Stimulated activated naive CD8-positive, alpha-beta T cell treated with anti-CD3 and anti-CD28 coated beads, Interleukin-15, amount 100 ng/mL, for 72 hours (primary cell): ENCODE results near the gene MRPS14.

Experiments used
- ATAC-seq: fragments of 150-1000 bp; cut with Tn5 transposase; 2 replicates; pipeline ENCODE4 v1.10.0; 2021; ENCODE audit warnings: mild to moderate bottlenecking, moderate library complexity
- DNase-seq, 2 donors: peaks; one replicate each; pipeline ENCODE4 v3.0.0; 2021 to 2022
- H3K27ac Mint-ChIP-seq, 2 donors: one replicate each; pipeline ENCODE4 v1.8.0; 2022; ENCODE audit warnings: mild to moderate bottlenecking in 2 of 2, mixed read lengths in 2 of 2, moderate library complexity in 2 of 2
- H3K27me3 Mint-ChIP-seq: one replicate; pipeline ENCODE4 v1.8.0; 2022; ENCODE audit warnings: mixed read lengths
- H3K4me1 Mint-ChIP-seq: one replicate; pipeline ENCODE4 v1.8.0; 2022; ENCODE audit warnings: mild to moderate bottlenecking, mixed read lengths
- H3K4me3 Mint-ChIP-seq, 2 donors: one replicate each; pipeline ENCODE4 v1.8.0; 2022; ENCODE audit warnings: mild to moderate bottlenecking in 2 of 2, mixed read lengths in 2 of 2, moderate library complexity in 1 of 2
- H3K9me3 Mint-ChIP-seq, 2 donors: one replicate each; pipeline ENCODE4 v1.8.0; 2022; ENCODE audit warnings: mixed read lengths in 2 of 2

The MRPS14 gene

DNA sequence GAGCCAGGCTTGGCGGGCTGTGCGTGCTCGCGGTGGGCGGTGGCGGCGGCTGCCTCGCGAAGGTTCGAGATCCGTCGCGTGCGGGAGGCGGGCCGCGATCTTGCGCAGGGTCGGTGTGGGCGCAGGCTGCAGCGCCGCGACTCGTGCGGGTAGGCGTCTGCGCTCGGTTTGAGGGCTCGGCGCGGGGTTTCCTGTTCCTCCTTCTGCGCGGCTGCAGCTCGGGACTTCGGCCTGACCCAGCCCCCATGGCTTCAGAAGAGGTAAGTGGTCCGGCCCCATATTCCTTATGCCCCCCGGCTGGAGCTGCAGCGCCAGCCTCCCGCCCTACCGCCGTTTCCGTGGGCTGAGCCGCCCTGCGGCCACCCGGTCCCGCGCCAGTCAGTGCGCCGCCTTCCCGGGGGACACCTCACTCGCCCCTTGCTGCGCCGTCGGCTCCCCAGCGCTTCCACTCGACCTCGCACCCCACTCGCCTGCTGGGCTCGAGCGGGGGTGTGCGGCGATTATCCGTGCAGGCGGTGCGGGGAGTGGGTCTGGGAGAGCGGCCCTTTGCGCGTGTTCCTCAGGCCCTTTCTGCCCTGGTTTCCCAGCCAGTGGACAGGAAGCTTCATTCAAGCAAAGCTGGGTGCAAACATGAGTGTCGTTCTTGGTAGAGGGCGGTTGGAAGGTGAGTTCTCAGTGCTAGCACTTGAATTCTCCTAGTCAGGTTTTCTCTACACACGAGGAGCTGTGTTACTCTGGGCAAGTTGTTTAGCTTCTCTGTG lies 23.1 kb downstream of the MRPS14 start, which contains the start of gene CACYBP:
CACYBP (plus strand) TSS at position 12 of the 761 bp plus-strand sequence; CDS start at position 246, 234 bp downstream.
- DNase-seq (peak; percentile 60 to 94), ATAC-seq (peak; percentile 6)
- H3K27ac Mint-ChIP-seq, result peak within 1 kb of the TSS; percentile 96 to 98
- H3K27me3 Mint-ChIP-seq, result no peaks in the 10 kb centered on the region
- peaks cover 49% of the 10 kb centered on the region for H3K4me1 Mint-ChIP-seq
- H3K4me3 Mint-ChIP-seq, result no peak within 1 kb of the TSS
- no peaks in the 10 kb centered on the region for H3K9me3 Mint-ChIP-seq

DNA sequence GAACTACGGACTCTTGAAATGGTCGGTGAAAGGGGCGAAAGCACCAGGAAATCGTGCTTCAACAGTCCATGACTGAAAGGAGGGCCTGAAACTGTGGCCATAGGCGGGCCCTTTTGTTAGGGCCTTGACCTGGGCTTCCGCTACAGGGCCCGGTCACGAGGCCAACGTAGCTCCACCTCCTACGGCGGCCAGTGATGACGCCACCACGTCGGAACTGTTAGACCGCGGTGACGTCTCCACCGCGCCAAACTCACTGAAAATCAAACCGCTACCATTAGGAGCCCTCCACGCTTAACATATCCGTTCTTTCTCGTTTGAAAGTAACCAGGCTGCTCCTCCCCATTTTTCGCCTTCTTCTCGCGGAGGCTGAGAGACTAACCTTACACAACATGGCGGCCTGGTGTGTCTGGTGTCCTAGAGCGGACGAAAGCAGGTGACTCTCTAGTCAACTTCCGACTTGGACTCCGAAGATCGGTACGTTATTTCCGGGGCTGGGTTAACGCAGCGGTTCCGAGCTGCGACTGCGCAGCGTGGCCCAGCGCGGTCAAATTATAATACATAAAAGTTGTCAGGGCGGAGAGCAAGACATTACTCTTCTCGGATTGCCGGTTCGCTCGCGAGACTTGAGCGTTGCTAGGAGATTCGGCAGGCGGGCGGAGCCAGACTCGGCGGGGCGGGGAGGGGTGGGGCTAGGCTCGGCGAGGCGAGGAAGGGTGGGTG lies 23.8 kb downstream of the MRPS14 start:
- ATAC-seq (peak; percentile 90), DNase-seq (peak in 1 of 2 donors; percentile 98)
- Mint-ChIP-seq H3K9me3 (no peaks in the 10 kb centered on the region), H3K4me1 (peaks cover 45% of the 10 kb centered on the region), H3K4me3 (no peak overlapping the region), H3K27ac (no peak overlapping the region), H3K27me3 (no peaks in the 10 kb centered on the region)

DNA sequence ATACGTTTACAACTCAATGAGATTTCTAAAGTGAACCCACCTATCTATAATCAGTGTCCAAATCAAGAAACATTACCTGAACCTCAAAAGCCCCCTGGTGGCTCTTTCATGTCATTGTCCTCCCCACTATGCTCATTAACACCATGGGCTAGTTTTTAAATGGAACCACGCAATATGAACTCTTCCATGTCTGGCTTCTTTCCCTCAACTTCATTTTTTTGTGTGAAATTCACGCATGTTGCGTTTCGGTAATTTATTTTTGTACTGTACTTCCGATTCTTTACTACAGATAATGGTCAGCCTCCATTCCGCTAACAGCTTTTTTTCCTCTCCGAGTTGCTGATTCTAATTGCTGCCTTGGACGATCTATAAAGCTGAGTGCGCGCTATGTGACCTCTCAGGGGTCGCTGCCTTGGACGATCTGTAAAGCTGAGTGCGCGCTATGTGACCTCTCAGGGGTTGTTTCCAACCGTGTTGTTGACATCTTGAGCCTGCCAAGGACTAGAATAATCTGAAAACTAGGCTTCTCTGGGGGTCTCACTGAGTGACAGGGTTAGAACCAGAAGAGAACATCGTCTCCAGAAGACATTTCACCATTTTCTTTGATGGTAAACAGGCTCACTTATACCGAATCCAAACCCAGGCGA lies 24.5 kb downstream of the MRPS14 start:
- peak; percentile 1 for ATAC-seq

DNA sequence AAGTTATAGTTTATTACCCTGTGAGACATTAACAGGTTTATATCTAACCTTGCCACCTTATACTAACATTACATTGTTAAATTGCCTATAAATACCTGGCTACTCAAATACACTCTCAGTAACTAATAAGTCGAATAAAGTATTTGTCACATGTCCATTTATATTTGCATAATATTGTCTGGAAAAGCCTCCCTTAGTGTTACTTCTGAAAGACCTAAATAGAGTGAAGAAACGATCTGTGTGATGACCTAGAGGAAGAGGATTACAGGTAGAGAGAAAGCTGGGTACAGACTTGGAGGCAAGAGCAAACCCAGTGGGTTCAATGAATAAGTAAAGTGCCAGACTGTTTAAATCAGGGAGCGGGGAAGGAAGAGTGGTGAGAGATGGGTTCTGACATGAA lies 26.2 kb downstream of the MRPS14 start:
- Mint-ChIP-seq H3K4me3 (no peak overlapping the region), H3K4me1 (peaks cover 21% of the 10 kb centered on the region), H3K27ac (peak overlapping the region; percentile 3 to 13), H3K27me3 (no peaks in the 10 kb centered on the region), H3K9me3 (no peaks in the 10 kb centered on the region)
- no peak for ATAC-seq
- no peak for DNase-seq

More for the DNA sequence above, 24.5 kb downstream of the MRPS14 start:
- peak in 1 of 2 donors; percentile 61 for DNase-seq
- H3K9me3 Mint-ChIP-seq, result no peaks in the 10 kb centered on the region
- H3K27me3 Mint-ChIP-seq, result no peaks in the 10 kb centered on the region
- H3K27ac Mint-ChIP-seq, result no peak overlapping the region
- H3K4me1 Mint-ChIP-seq, result peaks cover 38% of the 10 kb centered on the region
- no peak overlapping the region for H3K4me3 Mint-ChIP-seq

DNA sequence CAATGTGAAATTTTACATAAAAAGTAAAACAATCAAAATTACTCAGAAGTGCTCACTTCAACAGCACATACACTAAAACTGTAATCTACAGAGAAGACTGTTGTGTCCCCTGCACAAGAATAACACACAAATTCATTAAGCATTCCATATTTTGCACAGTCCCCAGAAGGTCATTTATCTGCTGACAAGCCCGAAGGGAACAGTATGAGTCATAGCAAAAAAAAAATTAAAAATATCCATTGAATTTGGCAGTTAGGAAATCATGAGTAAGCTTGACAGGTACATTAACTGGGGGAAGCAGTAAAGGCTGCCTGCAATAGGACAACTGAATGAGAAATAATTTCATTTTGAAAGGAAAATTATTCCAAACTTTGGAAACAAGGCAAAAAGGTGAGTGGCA lies 26.7 kb downstream of the MRPS14 start:
- peak overlapping the region in 1 of 2 donors; percentile 78 for H3K27ac Mint-ChIP-seq
- H3K9me3 Mint-ChIP-seq, result no peaks in the 10 kb centered on the region
- H3K27me3 Mint-ChIP-seq, result no peaks in the 10 kb centered on the region
- no peak for DNase-seq
- H3K4me1 Mint-ChIP-seq, result peaks cover 16% of the 10 kb centered on the region
- ATAC-seq, result no peak
- no peak overlapping the region for H3K4me3 Mint-ChIP-seq

DNA sequence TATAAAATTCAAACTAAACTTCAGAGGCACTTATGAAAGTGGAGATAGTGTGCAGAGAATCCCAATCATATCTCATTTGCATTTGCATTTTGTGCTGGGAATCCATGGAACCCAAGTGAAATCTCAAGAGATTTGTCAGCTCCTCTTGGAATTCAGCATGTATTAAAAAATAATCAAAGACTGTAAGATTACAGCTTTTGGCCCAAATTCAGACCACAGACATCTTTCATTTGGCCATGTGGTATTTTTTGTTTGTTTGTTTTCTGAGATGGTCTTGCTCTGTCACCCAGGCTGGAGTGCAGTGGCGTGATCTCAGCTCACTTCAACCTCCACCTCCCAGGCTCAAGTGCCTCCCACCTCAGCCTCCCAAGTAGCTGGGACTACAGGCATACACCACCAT lies 27.3 kb downstream of the MRPS14 start:
- DNase-seq (no peak), ATAC-seq (no peak)
- Mint-ChIP-seq H3K27me3 (no peaks in the 10 kb centered on the region), H3K27ac (no peak overlapping the region), H3K9me3 (no peaks in the 10 kb centered on the region), H3K4me3 (no peak overlapping the region), H3K4me1 (peaks cover 14% of the 10 kb centered on the region)

DNA sequence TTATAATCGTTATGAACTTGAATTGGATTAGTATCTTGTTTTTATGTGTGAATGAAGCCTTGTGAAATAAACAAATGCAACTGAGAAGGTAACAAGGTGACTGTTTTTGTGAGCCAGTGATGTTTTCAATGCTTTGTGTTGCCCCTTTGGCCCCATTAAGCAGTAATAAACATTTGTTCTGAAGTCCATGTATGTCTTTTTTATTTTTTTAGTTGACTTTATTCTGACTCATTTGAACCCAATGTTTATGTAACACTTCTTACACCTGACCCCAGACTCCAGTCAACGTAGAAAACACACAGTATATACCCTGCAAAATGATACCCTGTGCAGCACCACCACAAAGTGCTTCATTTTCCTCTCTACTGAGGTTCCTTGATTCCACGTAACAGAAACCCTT lies 28.1 kb downstream of the MRPS14 start:
- H3K9me3 Mint-ChIP-seq, result no peaks in the 10 kb centered on the region
- no peak for ATAC-seq
- H3K4me3 Mint-ChIP-seq, result no peak overlapping the region
- H3K27me3 Mint-ChIP-seq, result no peaks in the 10 kb centered on the region
- H3K27ac Mint-ChIP-seq, result no peak overlapping the region
- peaks cover 14% of the 10 kb centered on the region for H3K4me1 Mint-ChIP-seq
- DNase-seq, result no peak

DNA sequence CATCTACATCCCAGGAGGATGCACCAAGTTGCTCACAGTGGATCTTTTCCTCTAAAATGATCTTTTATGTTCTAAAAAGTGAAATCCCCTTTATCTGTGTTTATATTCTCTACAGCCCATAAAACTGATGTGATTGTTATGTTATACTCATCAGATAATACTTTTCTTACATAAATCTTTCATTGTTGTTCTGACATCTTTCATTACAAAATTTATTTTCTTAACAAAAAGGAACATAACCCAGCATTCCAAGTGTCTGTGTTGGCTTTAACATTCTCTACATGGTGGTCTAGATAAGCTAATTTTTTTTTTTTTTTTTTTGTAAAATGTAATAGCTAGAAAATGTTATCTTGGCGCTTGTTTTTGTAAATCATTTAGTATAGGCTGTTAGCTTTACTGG lies 31.8 kb downstream of the MRPS14 start:
- Mint-ChIP-seq H3K9me3 (no peaks in the 10 kb centered on the region), H3K4me1 (peaks cover 18% of the 10 kb centered on the region), H3K27me3 (no peaks in the 10 kb centered on the region), H3K27ac (no peak overlapping the region), H3K4me3 (no peak overlapping the region)
- DNase-seq (no peak), ATAC-seq (no peak)

DNA sequence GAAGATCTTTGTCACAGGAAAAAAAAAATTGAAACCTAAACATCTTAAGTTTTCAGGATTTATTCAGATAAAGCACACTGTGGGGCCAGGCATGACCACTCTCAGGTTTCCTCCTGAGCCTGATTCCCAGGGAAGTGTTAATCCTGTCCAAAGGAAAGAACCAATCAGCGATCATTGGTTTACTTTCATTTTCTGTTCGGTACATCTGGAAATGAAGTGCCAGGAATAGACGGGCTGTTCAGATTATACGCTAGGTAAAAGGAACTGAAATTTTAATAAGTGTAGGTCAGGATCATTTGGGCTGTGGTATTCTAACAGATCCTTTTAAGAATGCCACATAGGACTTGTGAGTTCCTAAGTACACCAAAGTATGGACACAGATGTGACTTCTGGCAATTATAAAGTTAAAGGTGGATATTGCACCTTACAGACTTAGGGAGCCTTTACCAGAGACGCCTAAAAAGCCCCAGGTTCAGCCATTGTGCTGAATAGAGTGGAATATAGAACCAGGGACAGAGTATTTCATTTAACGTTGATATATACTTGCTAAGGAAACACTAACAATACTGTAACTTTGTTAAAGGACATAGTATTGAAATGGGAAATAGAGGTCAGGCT lies 32.7 kb downstream of the MRPS14 start:
- Mint-ChIP-seq H3K27me3 (no peaks in the 10 kb centered on the region), H3K4me1 (peaks cover 18% of the 10 kb centered on the region), H3K4me3 (peak overlapping the region; percentile 62 to 74), H3K9me3 (no peaks in the 10 kb centered on the region), H3K27ac (peak overlapping the region; percentile 86 to 87)
- ATAC-seq, result no peak
- no peak for DNase-seq

DNA sequence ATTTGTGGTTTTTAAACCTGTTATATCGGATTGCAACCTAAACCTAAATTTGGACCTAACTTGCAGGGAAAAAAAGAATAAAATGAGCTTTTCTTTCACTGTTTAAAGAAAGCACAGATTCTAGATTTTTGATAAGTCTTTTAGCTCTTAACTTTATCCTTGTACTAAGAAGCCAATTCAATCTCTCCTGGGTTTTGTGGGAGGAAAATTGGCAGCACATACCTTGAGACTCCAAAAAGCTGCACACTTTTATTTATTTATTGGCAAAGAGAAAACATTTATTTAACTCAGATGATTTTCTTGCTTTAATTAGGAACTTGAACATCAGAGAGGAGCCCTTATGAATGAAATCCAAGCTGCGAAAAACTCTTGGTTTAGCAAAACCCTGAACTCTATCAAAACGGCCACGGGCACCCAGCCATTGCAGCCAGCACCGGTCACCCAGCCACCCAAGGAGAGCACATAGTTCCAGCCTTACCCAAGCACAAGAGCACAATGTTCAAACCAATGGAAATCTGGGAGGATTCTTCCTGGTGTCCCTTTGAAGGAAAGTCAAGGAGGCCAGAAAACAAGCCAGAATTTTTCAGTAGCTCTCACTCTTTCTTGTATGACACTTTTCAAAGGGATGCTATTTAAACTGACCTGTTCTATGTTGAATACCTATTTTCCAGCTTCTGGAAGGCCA lies 33.5 kb downstream of the MRPS14 start:
- peak overlapping the region; percentile 54 to 74 for H3K4me3 Mint-ChIP-seq
- peaks cover 18% of the 10 kb centered on the region for H3K4me1 Mint-ChIP-seq
- no peaks in the 10 kb centered on the region for H3K27me3 Mint-ChIP-seq
- ATAC-seq, result no peak
- no peaks in the 10 kb centered on the region for H3K9me3 Mint-ChIP-seq
- peak overlapping the region in 1 of 2 donors; percentile 61 for H3K27ac Mint-ChIP-seq
- DNase-seq, result no peak

DNA sequence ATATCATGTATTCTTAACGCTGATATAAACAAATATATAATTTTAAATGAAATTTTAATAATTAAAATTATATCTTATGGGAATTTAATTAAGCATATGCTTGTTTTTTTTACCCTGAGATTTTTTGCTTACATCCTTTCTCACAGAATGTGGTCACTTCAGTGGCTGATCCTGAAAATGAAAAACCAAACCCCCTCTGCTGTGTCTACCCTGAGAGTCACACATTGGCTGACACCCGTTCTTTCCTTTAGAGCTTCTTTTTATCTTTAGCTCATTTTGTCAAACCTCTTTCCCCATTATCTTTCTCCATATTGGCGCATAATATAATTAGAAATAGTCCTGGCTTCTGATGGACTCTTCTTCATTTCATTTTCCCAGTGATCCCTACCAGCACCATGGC lies 34.2 kb downstream of the MRPS14 start:
- peaks cover 18% of the 10 kb centered on the region for H3K4me1 Mint-ChIP-seq
- ATAC-seq (peak; percentile 83), DNase-seq (no peak)
- H3K27me3 Mint-ChIP-seq, result no peaks in the 10 kb centered on the region
- H3K9me3 Mint-ChIP-seq, result no peaks in the 10 kb centered on the region
- H3K4me3 Mint-ChIP-seq, result peak overlapping the region; percentile 46 to 50
- peak overlapping the region in 1 of 2 donors; percentile 67 for H3K27ac Mint-ChIP-seq

DNA sequence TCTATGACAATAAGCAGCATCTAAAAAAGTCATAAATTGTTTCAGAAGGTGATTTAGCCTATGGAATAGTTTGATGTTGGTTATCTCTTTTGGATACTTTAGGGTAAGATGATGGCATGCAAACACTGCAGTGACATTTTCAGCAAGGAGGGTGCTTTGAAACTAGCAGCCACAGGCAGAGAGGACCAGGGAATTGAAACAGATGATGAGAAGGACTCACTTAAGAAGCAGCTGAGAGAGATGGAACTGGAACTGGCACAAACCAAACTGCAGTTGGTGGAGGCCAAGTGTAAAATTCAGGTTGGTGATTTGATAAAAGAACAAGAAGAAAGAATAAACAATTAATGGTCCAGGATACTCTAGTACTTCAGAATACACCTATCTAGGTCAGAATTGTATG lies 34.7 kb downstream of the MRPS14 start:
- no peak for DNase-seq
- Mint-ChIP-seq H3K4me3 (peak overlapping the region; percentile 13 to 14), H3K27me3 (no peaks in the 10 kb centered on the region), H3K9me3 (no peaks in the 10 kb centered on the region), H3K4me1 (peaks cover 18% of the 10 kb centered on the region), H3K27ac (no peak overlapping the region)
- ATAC-seq, result no peak

DNA sequence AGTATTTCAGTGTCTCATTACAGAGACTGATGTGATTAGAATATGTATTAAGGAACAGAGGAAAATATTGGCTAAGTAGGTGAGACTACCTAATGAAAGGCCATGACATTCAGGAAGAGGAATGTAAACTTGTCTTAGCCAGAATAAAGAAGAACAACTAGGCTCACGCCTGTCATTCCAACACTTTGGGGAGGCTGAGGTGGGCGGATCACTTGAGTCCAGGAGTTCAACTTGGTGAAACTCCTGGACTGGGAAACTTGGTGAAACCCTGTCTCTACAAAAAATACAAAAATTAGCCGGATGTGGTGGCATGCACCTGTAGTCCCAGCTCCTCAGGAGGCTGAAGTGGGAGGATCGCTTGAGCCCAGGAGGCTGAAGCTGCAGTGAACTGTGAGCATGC lies 38.3 kb downstream of the MRPS14 start:
- Mint-ChIP-seq H3K27me3 (no peaks in the 10 kb centered on the region), H3K4me3 (no peak overlapping the region), H3K4me1 (peaks cover 29% of the 10 kb centered on the region), H3K9me3 (no peaks in the 10 kb centered on the region), H3K27ac (no peak overlapping the region)
- no peak for ATAC-seq
- no peak for DNase-seq

DNA sequence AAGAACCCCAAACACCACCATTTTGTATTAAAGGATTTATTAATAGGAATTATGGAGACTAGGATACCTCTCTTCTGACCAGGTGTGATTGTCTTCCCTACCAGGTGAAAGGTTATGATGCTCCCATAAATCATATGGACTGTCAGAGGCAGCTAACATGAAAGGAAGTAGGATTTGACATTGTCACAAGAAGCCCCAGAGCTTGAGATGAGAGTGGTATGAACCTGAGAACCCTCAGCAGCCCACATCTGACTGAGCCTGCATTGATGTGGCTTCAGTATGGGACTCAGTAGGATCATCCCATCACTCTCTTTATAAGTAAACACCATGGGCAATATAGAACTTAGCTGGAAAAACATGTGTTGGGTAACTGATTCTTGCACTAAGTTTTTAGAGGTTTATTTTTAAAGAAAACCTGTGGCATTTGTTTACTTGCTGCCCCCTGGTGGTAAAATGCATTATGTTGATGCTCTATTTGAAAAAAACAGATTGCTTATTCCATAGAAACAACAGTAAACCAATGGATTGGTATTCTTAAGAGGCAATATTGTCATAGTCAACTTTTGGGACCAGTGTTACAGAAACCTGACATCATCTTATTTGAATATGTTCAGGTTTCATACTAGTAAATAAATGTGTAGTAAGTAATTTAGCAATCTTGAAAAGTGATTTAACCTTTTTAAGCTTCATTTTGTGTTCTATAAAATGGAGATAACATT lies 40.1 kb downstream of the MRPS14 start:
- peaks cover 15% of the 10 kb centered on the region for H3K4me1 Mint-ChIP-seq
- H3K27ac Mint-ChIP-seq, result no peak overlapping the region
- no peaks in the 10 kb centered on the region for H3K9me3 Mint-ChIP-seq
- no peak for DNase-seq
- H3K4me3 Mint-ChIP-seq, result no peak overlapping the region
- H3K27me3 Mint-ChIP-seq, result no peaks in the 10 kb centered on the region
- no peak for ATAC-seq
